ENCODE data around the gene B3GAT1. TPM values are rescaled to one million over a fixed set of nuclear protein-coding genes. Genes with fewer than 3 reads are reported as not detected.

B3GAT1 gene
- total and polyA plus RNA-seq, 2 of the 13 experiments (the other 11 are each of a cell fraction or from before 2014, with no cell fraction given), result not detected

DNA sequence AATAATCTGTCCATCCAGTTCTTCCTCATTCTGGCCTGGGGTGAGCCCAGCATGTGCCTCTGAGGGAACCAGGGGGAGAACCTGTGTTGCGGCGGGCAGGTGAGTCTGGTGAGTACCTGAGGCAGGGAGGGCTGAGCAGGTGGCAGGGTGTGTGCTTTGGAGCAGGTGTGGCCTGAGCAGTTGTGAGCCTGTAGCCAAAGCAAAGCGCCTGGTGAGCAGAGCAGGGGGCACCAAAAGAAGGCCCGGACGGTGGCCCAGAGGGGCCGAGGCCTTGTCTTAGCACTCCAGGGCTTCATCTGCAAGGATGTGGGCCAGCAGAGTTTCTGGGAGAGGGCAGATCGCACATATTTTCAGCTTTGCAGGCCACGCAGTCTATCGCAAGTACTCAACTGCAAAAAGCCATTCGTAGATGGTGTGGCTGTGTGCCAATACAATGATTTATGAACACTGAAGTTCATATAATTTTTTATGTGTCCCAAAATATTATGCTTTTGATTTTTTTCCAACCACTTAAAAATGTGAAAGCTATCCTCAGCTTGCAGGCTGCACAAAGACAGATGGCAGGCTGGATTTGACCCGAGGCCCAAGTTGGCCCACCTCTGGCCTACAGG, 71.6 kb downstream of the B3GAT1 start:
- no TSS peak for BruUV-seq (replicated peaks)
- Histone ChIP-seq H3K4me2 (ENCODE audit: low read depth, low read length) (no peak overlapping the region), H3K27ac (ENCODE audit: extremely low read length, insufficient read depth, low read length) (no peak overlapping the region), H3K9ac (ENCODE audit: insufficient read depth, low read depth, low read length) (no peak overlapping the region), H2AFZ (ENCODE audit: low read length) (no peak overlapping the region), H4K20me1 (ENCODE audit: insufficient read depth, low read length) (0 out of 2 replicates have a peak, but pooled peaks cover 3% of the 10 kb centered on the region), H3K4me1 (ENCODE audit: insufficient read depth, low read length) (no peaks in the 10 kb centered on the region), H3K9me3 (ENCODE audit: low read length) (no peaks in the 10 kb centered on the region), H3K4me3 (replicated peaks in 1 of 3; ENCODE audit: insufficient read depth in 1 of 3, low read depth in 2 of 3, low read length in 3 of 3) (no peak overlapping the region), H3K27me3 (ENCODE audit: control insufficient read depth in 1 of 2, insufficient read depth in 2 of 2, low read length in 2 of 2) (peaks cover 2 to 28% of the 10 kb centered on the region in 2 experiments; a peak in 3 of 5 replicates), H3K79me2 (ENCODE audit: insufficient read depth, low read length) (no peaks in the 10 kb centered on the region), H3K36me3 (replicated peaks in 1 of 2; ENCODE audit: control insufficient read depth in 1 of 2, insufficient read depth in 2 of 2, low read length in 2 of 2) (no peaks in the 10 kb centered on the region)
- intact Hi-C loops (cut with micrococcal nuclease; ENCODE audit: unreplicated experiment) (no loop called here), in situ Hi-C loops (cut with HindIII; ENCODE audit: extremely low pct_ligation_motif_present, low pct_unique_long_range_greater_than_20kb) (no loop called here)
- FAIRE-seq (no peak), ATAC-seq (no peak), DNase-seq (ENCODE audit: low spot score) (no peak)
- POLR2A ChIA-PET, result no interaction called here
- no peak for TF ChIP-seq NR2F1 (CRISPR knock-in tag; IDR thresholded peaks at IDR 0.05)
- no peak for TF ChIP-seq ZNF431 (CRISPR knock-in tag; IDR thresholded peaks at IDR 0.05; ENCODE audit: borderline replicate concordance, low read depth)
- TF ChIP-seq, protein P1, sequence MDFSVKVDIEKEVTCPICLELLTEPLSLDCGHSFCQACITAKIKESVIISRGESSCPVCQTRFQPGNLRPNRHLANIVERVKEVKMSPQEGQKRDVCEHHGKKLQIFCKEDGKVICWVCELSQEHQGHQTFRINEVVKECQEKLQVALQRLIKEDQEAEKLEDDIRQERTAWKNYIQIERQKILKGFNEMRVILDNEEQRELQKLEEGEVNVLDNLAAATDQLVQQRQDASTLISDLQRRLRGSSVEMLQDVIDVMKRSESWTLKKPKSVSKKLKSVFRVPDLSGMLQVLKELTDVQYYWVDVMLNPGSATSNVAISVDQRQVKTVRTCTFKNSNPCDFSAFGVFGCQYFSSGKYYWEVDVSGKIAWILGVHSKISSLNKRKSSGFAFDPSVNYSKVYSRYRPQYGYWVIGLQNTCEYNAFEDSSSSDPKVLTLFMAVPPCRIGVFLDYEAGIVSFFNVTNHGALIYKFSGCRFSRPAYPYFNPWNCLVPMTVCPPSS (IDR thresholded peaks at IDR 0.05), result no peak
- TF ChIP-seq, protein P2, sequence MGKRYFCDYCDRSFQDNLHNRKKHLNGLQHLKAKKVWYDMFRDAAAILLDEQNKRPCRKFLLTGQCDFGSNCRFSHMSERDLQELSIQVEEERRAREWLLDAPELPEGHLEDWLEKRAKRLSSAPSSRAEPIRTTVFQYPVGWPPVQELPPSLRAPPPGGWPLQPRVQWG (CRISPR knock-in tag; IDR thresholded peaks at IDR 0.05; ENCODE audit: borderline replicate concordance, low read depth), result no peak
- no peak for TF ChIP-seq ZSCAN22 (CRISPR knock-in tag; IDR thresholded peaks at IDR 0.05)
- CTCF ChIA-PET (ENCODE audit: low intra/inter-chr PET ratio, low total read pairs), result no interaction called here
- WGBS (ENCODE audit: low lambda C conversion rate), result 59% methylated on average over 11 of the region's 11 CpGs

DNA sequence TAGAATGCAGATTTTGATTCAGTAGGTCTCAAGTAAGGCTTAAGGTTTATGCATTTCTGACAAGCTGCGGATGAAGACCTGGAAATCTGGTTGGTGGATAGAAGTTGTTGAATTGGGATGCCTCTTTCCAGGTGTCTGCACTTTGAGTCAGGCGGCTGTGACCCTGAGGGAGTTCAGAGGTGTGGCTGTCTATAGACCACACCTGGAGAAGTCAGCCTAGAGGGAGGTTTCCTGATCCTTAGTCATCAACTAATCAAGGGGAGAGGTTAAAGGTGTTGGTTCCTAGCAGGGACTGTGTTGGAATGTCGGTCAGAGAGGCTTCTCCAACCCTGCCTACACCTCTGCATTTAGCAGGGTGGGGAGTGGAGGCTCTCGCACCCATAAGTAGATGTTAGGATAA, 72.3 kb downstream of the B3GAT1 start:
- in situ Hi-C loops (cut with HindIII; ENCODE audit: extremely low pct_ligation_motif_present, low pct_unique_long_range_greater_than_20kb), result no loop called here
- WGBS (ENCODE audit: low lambda C conversion rate), result 5% methylated on average over 4 of the region's 4 CpGs
- H3K36me3 ChIP-seq (replicated peaks in 1 of 2; ENCODE audit: control insufficient read depth in 1 of 2, insufficient read depth in 2 of 2, low read length in 2 of 2), result no peaks in the 10 kb centered on the region
- H3K79me2 ChIP-seq (ENCODE audit: insufficient read depth, low read length), result no peaks in the 10 kb centered on the region
- no peak overlapping the region for H3K27ac ChIP-seq (ENCODE audit: extremely low read length, insufficient read depth, low read length)
- no peak overlapping the region for H3K4me3 ChIP-seq (replicated peaks in 1 of 3; ENCODE audit: insufficient read depth in 1 of 3, low read depth in 2 of 3, low read length in 3 of 3)
- DNase-seq (ENCODE audit: low spot score) (no peak), FAIRE-seq (no peak), ATAC-seq (no peak)
- BruUV-seq (replicated peaks), result no TSS peak
- peaks cover 2 to 28% of the 10 kb centered on the region in 2 experiments; a peak in 3 of 5 replicates for H3K27me3 ChIP-seq (ENCODE audit: control insufficient read depth in 1 of 2, insufficient read depth in 2 of 2, low read length in 2 of 2)
- no peaks in the 10 kb centered on the region for H3K4me1 ChIP-seq (ENCODE audit: insufficient read depth, low read length)
- H4K20me1 ChIP-seq (ENCODE audit: insufficient read depth, low read length), result 0 out of 2 replicates have a peak, but pooled peaks cover 3% of the 10 kb centered on the region
- H3K9me3 ChIP-seq (ENCODE audit: low read length), result no peaks in the 10 kb centered on the region
- H2AFZ ChIP-seq (ENCODE audit: low read length), result no peak overlapping the region
- no peak overlapping the region for H3K9ac ChIP-seq (ENCODE audit: insufficient read depth, low read depth, low read length)
- intact Hi-C loops (cut with micrococcal nuclease; ENCODE audit: unreplicated experiment), result no loop called here
- TF ChIP-seq ZBTB21 (CRISPR knock-in tag; IDR thresholded peaks at IDR 0.05), result no peak
- TF ChIP-seq, protein P3, sequence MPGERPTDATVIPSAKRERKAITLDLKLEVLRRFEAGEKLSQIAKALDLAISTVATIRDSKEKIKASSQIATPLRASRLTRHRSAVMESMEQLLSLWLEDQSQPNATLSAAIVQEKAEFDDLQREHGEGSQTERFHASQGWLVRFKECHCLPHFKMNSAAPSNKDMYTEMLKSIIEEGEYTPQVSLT (CRISPR knock-in tag; IDR thresholded peaks at IDR 0.05; ENCODE audit: borderline replicate concordance, low read depth), result no peak
- no peak for TF ChIP-seq ARNT (IDR thresholded peaks at IDR 0.05)
- no peak overlapping the region for H3K4me2 ChIP-seq (ENCODE audit: low read depth, low read length)
- CTCF ChIA-PET (ENCODE audit: low intra/inter-chr PET ratio, low total read pairs), result no interaction called here
- POLR2A ChIA-PET, result no interaction called here
